Pancreas (tissue), 10 donors: ENCODE results near the gene ARID4B. TPM values are rescaled to one million over a fixed set of nuclear protein-coding genes. Genes with fewer than 3 reads are reported as not detected.

ENCODE experiments used
- ATAC-seq, 4 donors: fragments of 200-7000 bp; cut with Tn5 transposase; one replicate each; pipeline versions ENCODE4 v1.8.0 to v1.9.1; 2020; ENCODE audit warnings: mild to moderate bottlenecking in 4 of 4, moderate library complexity in 4 of 4
- DNase-seq, 6 donors: peaks; one replicate each; pipeline ENCODE4 v3.0.0-alpha.2; 2020
- FAIRE-seq: peaks from 2 replicates; lab custom pipeline; 2012; peaks lifted over from hg19 to GRCh38; lab: Jason Lieb, UNC
- H3K27ac ChIP-seq, 4 donors: fragments of 200-600 bp; sonication (generic); 1 replicate in 3 of 4; 2 replicates in 1 of 4; pipeline versions ENCODE4 v1.5.0 to v1.8.0; 2020
- H3K27me3 ChIP-seq, 4 donors: fragments of 200-600 bp; one replicate each; pipeline ENCODE4 v1.8.0; 2021
- H3K36me3 ChIP-seq, 3 donors: fragments of 200-600 bp; sonication (generic) in 1 of 3; one replicate each; pipeline versions ENCODE4 v1.5.0 to v1.8.0; 2020 to 2021
- H3K4me1 ChIP-seq, 3 donors: fragments of 200-600 bp; one replicate each; pipeline ENCODE4 v1.8.0; 2021
- H3K4me3 ChIP-seq, 4 donors: fragments of 200-600 bp; sonication (generic) in 2 of 4; one replicate each; pipeline versions ENCODE4 v1.5.0 to v1.8.0; 2020 to 2021
- H3K9me3 ChIP-seq, 4 donors: fragments of 200-600 bp; one replicate each; pipeline ENCODE4 v1.8.0; 2021
- CTCF ChIP-seq, 4 donors: fragments of 200-600 bp; sonication (generic) in 3 of 4; IDR thresholded peaks; one replicate each; pipeline versions ENCODE4 v1.5.0 to v1.8.0; 2021; ENCODE audit warnings: antibody characterized with exemption in 4 of 4
- WGBS, 2 donors: extraction: QIAGEN DNeasy Blood & Tissue Kit; methylation state at CpG; one replicate each; pipeline ENCODE4 v1.1.7; 2013; 5-methylcytosine and 5-hydroxymethylcytosine counted together
- intact Hi-C, 3 donors: fragments of 100-400 bp; cut with DNase I; formaldehyde crosslinking; loops; one replicate each; pipeline versions ENCODE4 v1.11.1 to v1.14.2; 2022
- polyA plus RNA-seq, 2 donors: library from polyadenylated mRNA; stranded (reverse); fragments of 200-250 nt; gene quantifications; one replicate each; pipeline ENCODE4 v1.2.3, GENCODE V29; 2013
- total RNA-seq, 6 donors: library from RNA; stranded (reverse); fragmentation: NEBNext Ultra II Directional in 4 of 6; extraction: Animal tissue kit (Norgen Biotek cat#: 25700) in 4 of 6; gene quantifications; one replicate each; pipeline versions ENCODE4 v1.2.1 to v1.2.4, GENCODE V29; 2021 to 2023
- donor health status: healthy with polysubstance abuse.
- donor health status: DM: no; HTN: no; CAD: no; lungs with moderate emphysema.
- donor health status: DM: no; HTN: no; CAD: no.
- donor health status: control.
- donor health status: control.
- donor health status: Bipolar disorder and iron deficiency.
- donor health status: DM: yes; HTN: yes; CAD: no.
- donor health status: DM: no; HTN: no; CAD: no.
- donor health status: DM: no; HTN: no; CAD: no.
- donor health status: DM: yes; HTN: yes; CAD: no.

Gene ARID4B
- total and polyA plus RNA-seq, 8 donors = 12.5 to 26.6 (median 16.7) TPM

DNA sequence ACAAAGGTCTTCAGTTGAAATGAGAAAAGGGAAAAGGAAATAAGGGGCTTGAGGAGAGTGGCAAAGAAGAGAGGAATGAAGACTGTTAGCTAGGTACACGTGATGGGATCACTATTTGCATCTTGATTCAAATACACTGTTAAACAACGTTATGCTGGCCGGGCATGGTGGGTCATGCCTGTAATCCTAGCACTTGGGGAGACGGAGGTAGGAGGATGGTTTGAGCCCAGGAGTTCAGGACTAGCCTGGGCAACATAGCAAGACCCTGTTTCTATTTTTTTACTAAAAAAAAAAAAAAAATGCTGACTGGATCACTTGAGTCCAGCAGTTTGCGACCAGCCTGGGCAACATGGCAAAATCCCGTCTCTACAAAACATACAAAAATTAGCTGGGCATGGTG lies 169.3 kb downstream of the ARID4B start:
- Histone ChIP-seq H3K27ac (no peak overlapping the region), H3K27me3 (no peaks in the 10 kb centered on the region), H3K36me3 (peaks cover 0 to 14% (median 3%) of the 10 kb centered on the region in 3 donors), H3K9me3 (no peaks in the 10 kb centered on the region), H3K4me1 (peaks cover 0 to 10% (median 6%) of the 10 kb centered on the region in 3 donors), H3K4me3 (no peak overlapping the region)
- WGBS, 2 donors = 88 to 89% methylated on average over 6 of the region's 6 CpGs
- no peak for DNase-seq
- intact Hi-C loops = no loop called here
- no peak for ATAC-seq
- no peak for FAIRE-seq
- TF ChIP-seq CTCF (IDR thresholded peaks at IDR 0.05) = no peak

DNA sequence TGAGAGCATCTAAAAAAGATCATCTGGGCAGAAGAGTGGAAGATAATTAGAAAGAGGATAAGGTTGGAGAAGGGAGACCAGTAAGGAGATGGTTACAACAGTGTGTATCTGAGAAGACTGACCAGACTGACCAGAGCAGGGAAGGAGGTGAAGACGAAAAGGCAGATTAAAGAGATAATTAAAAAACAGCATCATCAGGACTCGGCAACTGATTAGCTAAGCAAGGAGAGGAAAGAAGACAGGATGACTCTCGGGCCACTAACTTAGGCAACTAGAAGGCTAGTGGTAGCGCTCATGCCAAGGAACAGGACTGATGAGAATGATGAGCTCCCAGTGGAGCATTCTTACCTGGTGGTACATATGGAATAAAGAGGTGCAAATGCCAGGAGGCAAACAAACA lies 170.8 kb downstream of the ARID4B start:
- intact Hi-C loops = no loop called here
- Histone ChIP-seq H3K4me1 (peaks cover 0 to 10% (median 6%) of the 10 kb centered on the region in 3 donors), H3K27me3 (no peaks in the 10 kb centered on the region), H3K9me3 (no peaks in the 10 kb centered on the region), H3K4me3 (no peak overlapping the region), H3K36me3 (peaks cover 0 to 25% (median 6%) of the 10 kb centered on the region in 3 donors), H3K27ac (no peak overlapping the region)
- DNase-seq = no peak
- WGBS, 2 donors = 91 to 94% methylated on average over 4 of the region's 4 CpGs
- no peak for FAIRE-seq
- no peak for TF ChIP-seq CTCF (IDR thresholded peaks at IDR 0.05)
- ATAC-seq = no peak

DNA sequence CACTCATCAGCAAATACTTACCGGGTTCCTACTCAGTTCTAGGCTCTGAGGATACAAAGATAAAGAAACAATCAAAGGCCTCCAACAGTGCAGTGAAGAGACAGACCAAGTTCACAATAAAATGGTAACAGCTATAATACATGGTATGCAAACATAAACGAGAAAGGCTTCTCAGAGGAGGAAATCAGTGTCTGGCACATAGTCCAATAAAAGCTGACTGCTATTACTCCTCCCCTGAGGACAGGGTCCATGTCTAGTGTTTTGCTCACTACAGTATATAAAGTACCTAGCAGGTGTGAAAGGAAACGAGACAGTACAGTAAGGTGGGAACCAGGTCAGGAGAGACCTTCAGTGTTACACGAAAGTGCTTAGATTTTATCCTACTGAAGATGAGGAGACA lies 171.2 kb downstream of the ARID4B start:
- WGBS, 2 donors = 78 to 90% methylated on average over 4 of the region's 4 CpGs
- FAIRE-seq = no peak
- no peak overlapping the region for H3K27ac ChIP-seq
- ATAC-seq = no peak
- DNase-seq = no peak
- no peak overlapping the region for H3K4me3 ChIP-seq
- intact Hi-C loops = no loop called here
- H3K9me3 ChIP-seq = no peaks in the 10 kb centered on the region
- peaks cover 0 to 10% (median 6%) of the 10 kb centered on the region in 3 donors for H3K4me1 ChIP-seq
- no peaks in the 10 kb centered on the region for H3K27me3 ChIP-seq
- peaks cover 0 to 29% (median 6%) of the 10 kb centered on the region in 3 donors for H3K36me3 ChIP-seq
- no peak for TF ChIP-seq CTCF (IDR thresholded peaks at IDR 0.05)

DNA sequence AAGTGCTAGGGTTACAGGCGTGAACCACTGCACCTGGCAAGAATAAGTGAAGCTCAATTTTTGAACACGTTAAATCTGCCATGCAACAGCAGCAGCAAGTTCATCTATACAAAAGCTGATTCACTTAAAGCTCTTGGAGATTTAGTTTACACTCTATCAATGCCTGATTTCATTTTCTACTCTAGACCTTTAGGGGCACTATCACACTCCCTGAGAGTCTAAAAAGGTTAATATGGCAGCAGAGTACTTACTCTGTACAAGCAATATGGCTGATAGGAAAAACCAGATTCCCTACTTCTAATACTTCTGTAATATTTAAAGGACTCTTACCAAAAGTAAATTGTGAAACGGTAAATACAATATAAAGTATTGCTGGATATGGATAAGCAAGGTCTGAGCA lies 171.7 kb downstream of the ARID4B start:
- Histone ChIP-seq H3K4me3 (no peak overlapping the region), H3K36me3 (peaks cover 0 to 30% (median 6%) of the 10 kb centered on the region in 3 donors), H3K4me1 (peaks cover 0 to 10% (median 6%) of the 10 kb centered on the region in 3 donors), H3K9me3 (no peaks in the 10 kb centered on the region), H3K27me3 (no peaks in the 10 kb centered on the region), H3K27ac (no peak overlapping the region)
- FAIRE-seq (no peak), ATAC-seq (no peak), DNase-seq (no peak)
- WGBS, 2 donors = 80 to 90% methylated on average over 3 of the region's 3 CpGs
- intact Hi-C loops = no loop called here
- no peak for TF ChIP-seq CTCF (IDR thresholded peaks at IDR 0.05)

- ATAC-seq (no peak), FAIRE-seq (no peak), DNase-seq (no peak)
- TF ChIP-seq CTCF (IDR thresholded peaks at IDR 0.05) = no peak
- Histone ChIP-seq H3K9me3 (no peaks in the 10 kb centered on the region), H3K4me1 (no peaks in the 10 kb centered on the region), H3K4me3 (no peak overlapping the region), H3K27ac (no peak overlapping the region), H3K36me3 (peaks cover 0 to 39% (median 6%) of the 10 kb centered on the region in 3 donors), H3K27me3 (no peaks in the 10 kb centered on the region)
- intact Hi-C loops = no loop called here
Measured at GRCh38 chr1:235152235-235152634, 175.7 kb downstream of the ARID4B start.
